Rectal smooth muscle tissue (tissue), 1 donor: Measurements from ENCODE around the gene BPIFA1.

Experiments used
- H3K27ac ChIP-seq: one replicate; pipeline ENCODE4 v1.7.0; 2013; ENCODE audit warnings: low read depth, low read length, inconsistent platforms
- H3K27me3 ChIP-seq: one replicate; pipeline ENCODE4 v1.7.0; 2013; ENCODE audit warnings: low read length; ENCODE audit not compliant: control insufficient read depth, insufficient read depth
- H3K36me3 ChIP-seq: one replicate; pipeline ENCODE4 v1.7.0; 2013; ENCODE audit warnings: low read length; ENCODE audit not compliant: control insufficient read depth, insufficient read depth
- H3K4me1 ChIP-seq: one replicate; pipeline ENCODE4 v1.7.0; 2013; ENCODE audit warnings: low read length; ENCODE audit not compliant: control insufficient read depth, insufficient read depth
- H3K4me3 ChIP-seq: one replicate; pipeline ENCODE4 v1.7.0; 2013; ENCODE audit warnings: low read length
- H3K9ac ChIP-seq: one replicate; pipeline ENCODE4 v1.7.0; 2013; ENCODE audit warnings: low read length

The BPIFA1 gene

GRCh38 chr20:33282991-33283555 lies 47.3 kb downstream of the BPIFA1 start, which contains the start of gene BPIFB1:
TSS of gene BPIFB1 (plus strand) at chr20:33283214. CDS start at chr20:33286074, 2,860 bp downstream.
- H3K27me3 ChIP-seq: peaks cover 3% of the 10 kb centered on the region
- no peak within 1 kb of the TSS for H3K9ac ChIP-seq
- H3K4me1 ChIP-seq: no peaks in the 10 kb centered on the region
- H3K27ac ChIP-seq: no peak within 1 kb of the TSS
- H3K4me3 ChIP-seq: no peak within 1 kb of the TSS
- H3K36me3 ChIP-seq: no peaks in the 10 kb centered on the region

DNA sequence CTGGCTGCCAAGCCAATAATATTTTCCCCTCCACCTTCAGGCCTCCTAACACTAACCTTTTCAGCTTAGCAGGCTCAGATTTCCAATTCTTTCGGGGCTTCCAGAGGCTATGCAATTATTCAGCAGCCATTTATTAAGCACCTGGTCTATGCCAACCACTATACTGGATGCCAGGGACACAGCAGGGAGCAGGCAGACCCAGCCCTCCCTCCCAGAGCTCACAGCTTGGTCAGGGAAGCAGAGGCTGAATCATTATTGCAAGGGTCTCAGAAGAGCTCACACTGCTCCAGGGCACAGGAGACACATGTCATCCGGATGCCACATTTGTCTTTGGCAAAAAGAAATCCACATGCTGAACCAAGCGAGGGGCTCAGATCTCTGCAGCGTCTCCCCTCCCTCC lies 48.5 kb downstream of the BPIFA1 start:
- no peak overlapping the region for H3K27ac ChIP-seq
- H3K36me3 ChIP-seq: no peaks in the 10 kb centered on the region
- no peak overlapping the region for H3K4me3 ChIP-seq
- H3K9ac ChIP-seq: no peak overlapping the region
- H3K4me1 ChIP-seq: no peaks in the 10 kb centered on the region
- peaks cover 6% of the 10 kb centered on the region for H3K27me3 ChIP-seq

DNA sequence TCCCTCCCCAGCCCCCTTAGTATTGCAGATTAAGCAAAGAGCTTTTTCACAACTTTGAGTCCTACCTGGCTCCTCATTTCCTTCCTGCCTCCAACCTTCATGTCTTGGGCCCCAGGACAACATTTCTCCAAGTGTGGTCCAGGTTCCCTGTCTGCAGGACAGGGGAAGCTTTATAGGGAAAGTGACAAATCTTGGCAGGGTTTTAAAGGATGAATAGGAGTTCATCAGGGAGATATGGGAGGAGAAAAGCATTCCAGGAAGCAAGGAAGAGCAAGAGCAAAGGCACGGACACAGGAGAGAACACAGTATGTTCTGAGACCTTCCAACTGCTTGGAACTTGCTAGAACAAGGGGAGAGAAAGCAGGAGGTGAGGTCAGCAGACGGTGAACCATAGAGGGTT lies 49.1 kb downstream of the BPIFA1 start:
- Histone ChIP-seq H3K27me3 (peaks cover 6% of the 10 kb centered on the region), H3K4me1 (no peaks in the 10 kb centered on the region), H3K36me3 (no peaks in the 10 kb centered on the region), H3K9ac (no peak overlapping the region), H3K27ac (no peak overlapping the region), H3K4me3 (no peak overlapping the region)

- Histone ChIP-seq H3K4me3 (no peak overlapping the region), H3K9ac (no peak overlapping the region), H3K27me3 (peaks cover 6% of the 10 kb centered on the region), H3K36me3 (no peaks in the 10 kb centered on the region), H3K27ac (no peak overlapping the region), H3K4me1 (no peaks in the 10 kb centered on the region)
These were observed 50.2 kb downstream of the BPIFA1 start for GRCh38 chr20:33285861-33286495.

DNA sequence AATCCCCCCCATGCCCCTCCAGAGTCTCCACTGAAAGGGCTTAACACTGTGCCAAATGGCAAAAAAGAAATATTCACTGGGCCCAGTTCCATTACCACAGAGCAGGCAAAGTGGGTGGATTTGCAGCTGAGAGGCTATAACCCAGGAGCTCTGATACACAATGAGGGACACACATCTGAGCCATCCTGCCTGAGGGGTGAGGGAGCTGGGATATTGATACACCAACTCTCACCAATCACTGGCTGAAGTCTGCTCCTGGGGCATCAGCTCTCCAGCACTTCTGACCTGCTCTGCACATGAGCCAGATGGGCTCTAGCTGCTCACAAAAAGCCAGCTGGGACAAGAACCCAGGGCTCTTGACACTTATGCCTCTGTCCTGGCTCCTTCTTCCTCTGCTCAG lies 52.1 kb downstream of the BPIFA1 start:
- H3K27ac ChIP-seq: no peak overlapping the region
- H3K36me3 ChIP-seq: no peaks in the 10 kb centered on the region
- no peak overlapping the region for H3K4me3 ChIP-seq
- no peaks in the 10 kb centered on the region for H3K4me1 ChIP-seq
- H3K27me3 ChIP-seq: peaks cover 6% of the 10 kb centered on the region
- no peak overlapping the region for H3K9ac ChIP-seq

DNA sequence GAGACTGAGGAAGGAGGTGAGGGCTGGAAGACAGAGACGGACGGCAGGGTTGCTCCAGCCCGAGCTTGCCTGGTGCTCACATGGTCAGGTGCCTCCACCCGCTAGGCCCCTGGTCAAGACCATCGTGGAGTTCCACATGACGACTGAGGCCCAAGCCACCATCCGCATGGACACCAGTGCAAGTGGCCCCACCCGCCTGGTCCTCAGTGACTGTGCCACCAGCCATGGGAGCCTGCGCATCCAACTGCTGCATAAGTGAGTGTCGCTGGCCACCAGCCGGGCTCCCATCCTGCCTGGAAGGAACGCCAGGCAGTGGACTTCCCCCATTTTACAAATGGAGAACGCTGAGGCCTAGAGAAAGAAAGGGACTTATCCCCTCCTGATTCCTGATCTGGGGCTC lies 55.1 kb downstream of the BPIFA1 start:
- Histone ChIP-seq H3K9ac (no peak overlapping the region), H3K4me3 (no peak overlapping the region), H3K4me1 (no peaks in the 10 kb centered on the region), H3K36me3 (no peaks in the 10 kb centered on the region), H3K27ac (no peak overlapping the region), H3K27me3 (peaks cover 3% of the 10 kb centered on the region)

GRCh38 chr20:33291416-33291815 lies 55.6 kb downstream of the BPIFA1 start:
- no peak overlapping the region for H3K4me3 ChIP-seq
- H3K27me3 ChIP-seq: peaks cover 3% of the 10 kb centered on the region
- no peak overlapping the region for H3K9ac ChIP-seq
- no peaks in the 10 kb centered on the region for H3K4me1 ChIP-seq
- no peak overlapping the region for H3K27ac ChIP-seq
- no peaks in the 10 kb centered on the region for H3K36me3 ChIP-seq

DNA sequence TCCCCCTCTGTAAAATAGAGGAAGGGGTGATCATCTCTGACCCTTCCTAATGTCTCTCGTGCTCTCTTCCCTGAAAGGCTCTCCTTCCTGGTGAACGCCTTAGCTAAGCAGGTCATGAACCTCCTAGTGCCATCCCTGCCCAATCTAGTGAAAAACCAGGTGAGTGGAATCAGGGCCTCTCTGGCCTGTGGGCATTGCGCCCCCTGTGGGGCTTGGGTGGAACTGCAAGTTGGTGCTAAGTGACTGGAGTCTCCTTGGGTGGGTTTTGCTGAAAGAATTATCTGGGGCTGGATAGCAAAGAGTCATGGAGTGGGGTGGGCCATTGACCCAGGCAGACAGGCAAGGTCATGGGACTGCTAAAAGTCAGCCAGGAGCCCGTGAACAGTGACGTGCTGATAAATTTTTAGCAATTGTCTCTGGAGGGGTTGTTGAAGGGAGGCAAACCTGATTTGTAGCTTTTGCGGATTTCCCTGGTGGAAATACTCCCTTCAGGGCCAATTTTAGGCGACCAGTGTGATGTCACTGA lies 56.1 kb downstream of the BPIFA1 start:
- H3K36me3 ChIP-seq: no peaks in the 10 kb centered on the region
- H3K27me3 ChIP-seq: peaks cover 3% of the 10 kb centered on the region
- H3K4me1 ChIP-seq: no peaks in the 10 kb centered on the region
- H3K4me3 ChIP-seq: no peak overlapping the region
- no peak overlapping the region for H3K27ac ChIP-seq
- no peak overlapping the region for H3K9ac ChIP-seq
